ENCODE measurements around the gene ABRAXAS1.

DNA sequence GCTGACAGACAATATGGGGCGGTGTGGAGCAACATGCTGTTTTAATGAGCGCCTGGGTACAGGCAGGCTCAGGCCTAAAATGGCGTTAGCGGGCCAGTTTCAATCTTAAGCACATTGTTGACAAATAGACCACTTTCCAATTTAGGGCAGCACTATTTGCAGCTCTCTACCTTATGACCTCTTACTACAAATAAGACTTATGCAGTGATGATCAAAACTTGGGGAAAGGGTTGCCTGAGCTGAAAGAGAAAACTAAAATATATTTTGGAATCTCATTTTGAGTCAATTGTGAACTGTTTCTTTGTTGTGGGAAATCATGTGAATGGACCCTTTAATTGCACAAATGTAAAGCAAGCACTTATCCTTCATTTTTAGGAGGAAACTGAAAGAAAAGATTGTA is 25.5 kb upstream of the ABRAXAS1 start:
- TF ChIP-seq, protein P1, sequence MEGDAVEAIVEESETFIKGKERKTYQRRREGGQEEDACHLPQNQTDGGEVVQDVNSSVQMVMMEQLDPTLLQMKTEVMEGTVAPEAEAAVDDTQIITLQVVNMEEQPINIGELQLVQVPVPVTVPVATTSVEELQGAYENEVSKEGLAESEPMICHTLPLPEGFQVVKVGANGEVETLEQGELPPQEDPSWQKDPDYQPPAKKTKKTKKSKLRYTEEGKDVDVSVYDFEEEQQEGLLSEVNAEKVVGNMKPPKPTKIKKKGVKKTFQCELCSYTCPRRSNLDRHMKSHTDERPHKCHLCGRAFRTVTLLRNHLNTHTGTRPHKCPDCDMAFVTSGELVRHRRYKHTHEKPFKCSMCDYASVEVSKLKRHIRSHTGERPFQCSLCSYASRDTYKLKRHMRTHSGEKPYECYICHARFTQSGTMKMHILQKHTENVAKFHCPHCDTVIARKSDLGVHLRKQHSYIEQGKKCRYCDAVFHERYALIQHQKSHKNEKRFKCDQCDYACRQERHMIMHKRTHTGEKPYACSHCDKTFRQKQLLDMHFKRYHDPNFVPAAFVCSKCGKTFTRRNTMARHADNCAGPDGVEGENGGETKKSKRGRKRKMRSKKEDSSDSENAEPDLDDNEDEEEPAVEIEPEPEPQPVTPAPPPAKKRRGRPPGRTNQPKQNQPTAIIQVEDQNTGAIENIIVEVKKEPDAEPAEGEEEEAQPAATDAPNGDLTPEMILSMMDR (IDR thresholded peaks at IDR 0.05 in 2 of 3, conservative IDR thresholded peaks at IDR 0.05 in 1 of 3; ENCODE audit: control insufficient read depth in 2 of 3, extremely low read depth in 1 of 3, insufficient read depth in 1 of 3, low read depth in 3 of 3, low read length in 3 of 3), result no peak
- TF ChIP-seq POLR2A (IDR thresholded peaks at IDR 0.05; ENCODE audit: low read depth, low read length), result no peak
- TF ChIP-seq FOXM1 (IDR thresholded peaks at IDR 0.05; ENCODE audit: low read depth, low read length), result no peak
- no peak for TF ChIP-seq CBFB (IDR thresholded peaks at IDR 0.05; ENCODE audit: low read depth)
- peak; percentile 30; the same call in 1 of the 2 replicates for TF ChIP-seq NFIC (IDR thresholded peaks at IDR 0.05; ENCODE audit: low read depth, low read length)
- TF ChIP-seq SMARCA5 (IDR thresholded peaks at IDR 0.05), result no peak
- no peak for TF ChIP-seq JUND (IDR thresholded peaks at IDR 0.05; ENCODE audit: low read depth, low read length)
- no peak for TF ChIP-seq CHD1 (IDR thresholded peaks at IDR 0.05; ENCODE audit: low read depth, low read length)
- TF ChIP-seq SMC3 (IDR thresholded peaks at IDR 0.05; ENCODE audit: borderline replicate concordance, low read length), result no peak
